NCI-H2029 treated with DMSO at 0.1 percent for 48 hours (cell line): Measurements from ENCODE around the gene NUP214.
"Not testable (repeated sequence)": the region's sequence is repeated elsewhere in the genome, so short reads cannot be mapped to it uniquely, and the experiment has no call there.

Experiments
- DNase-seq: peaks from one replicate; lab custom pipeline; 2025; lab: John Stamatoyannopoulos, UW

Gene NUP214

GRCh38 chr9:131234799-131235479 lies 109.6 kb downstream of the NUP214 start:
- no peak for DNase-seq

- no peak for DNase-seq
Measured at GRCh38 chr9:131235480-131235851, 110.1 kb downstream of the NUP214 start.

- DNase-seq: no peak
Measured at GRCh38 chr9:131236161-131236560, 110.8 kb downstream of the NUP214 start.

- DNase-seq: no peak
Measured at GRCh38 chr9:131236761-131237160, 111.4 kb downstream of the NUP214 start.

- DNase-seq: no peak
Measured at GRCh38 chr9:131237291-131237690, 111.9 kb downstream of the NUP214 start.

- peak; percentile 56 for DNase-seq
Measured at GRCh38 chr9:131237931-131238401, 112.6 kb downstream of the NUP214 start.

- DNase-seq: no peak
Measured at GRCh38 chr9:131238402-131239021, 113.1 kb downstream of the NUP214 start.

GRCh38 chr9:131239161-131239975 lies 114.0 kb downstream of the NUP214 start:
- DNase-seq: no peak

- no peak for DNase-seq
Measured at GRCh38 chr9:131240047-131240921, 114.9 kb downstream of the NUP214 start.

- not testable (repeated sequence) for DNase-seq
Measured at GRCh38 chr9:131244331-131244730, 118.9 kb downstream of the NUP214 start.

GRCh38 chr9:131246618-131247017 lies 121.2 kb downstream of the NUP214 start:
- DNase-seq: no peak

GRCh38 chr9:131252120-131252519 lies 126.7 kb downstream of the NUP214 start:
- DNase-seq: no peak

- DNase-seq: no peak
Measured at GRCh38 chr9:131253891-131254491, 128.6 kb downstream of the NUP214 start.

- DNase-seq: no peak
Measured at GRCh38 chr9:131254626-131255025, 129.2 kb downstream of the NUP214 start.

- no peak for DNase-seq
Measured at GRCh38 chr9:131255676-131256197, 130.4 kb downstream of the NUP214 start.

- DNase-seq: no peak
Measured at GRCh38 chr9:131257266-131258025, 132.1 kb downstream of the NUP214 start.

GRCh38 chr9:131258186-131258585 lies 132.8 kb downstream of the NUP214 start:
- DNase-seq: no peak

- no peak for DNase-seq
Measured at GRCh38 chr9:131258698-131259431, 133.5 kb downstream of the NUP214 start.

- DNase-seq: no peak
Measured at GRCh38 chr9:131259432-131259898, 134.1 kb downstream of the NUP214 start.
